ENCODE data around the gene KIF26A.

KIF26A gene

GRCh38 chr14:104171029-104171697 lies 32.8 kb downstream of the KIF26A start:
- no peak for FAIRE-seq
- DNase-seq (ENCODE audit: extremely low spot score, insufficient read length, low read depth) = no peak

DNA sequence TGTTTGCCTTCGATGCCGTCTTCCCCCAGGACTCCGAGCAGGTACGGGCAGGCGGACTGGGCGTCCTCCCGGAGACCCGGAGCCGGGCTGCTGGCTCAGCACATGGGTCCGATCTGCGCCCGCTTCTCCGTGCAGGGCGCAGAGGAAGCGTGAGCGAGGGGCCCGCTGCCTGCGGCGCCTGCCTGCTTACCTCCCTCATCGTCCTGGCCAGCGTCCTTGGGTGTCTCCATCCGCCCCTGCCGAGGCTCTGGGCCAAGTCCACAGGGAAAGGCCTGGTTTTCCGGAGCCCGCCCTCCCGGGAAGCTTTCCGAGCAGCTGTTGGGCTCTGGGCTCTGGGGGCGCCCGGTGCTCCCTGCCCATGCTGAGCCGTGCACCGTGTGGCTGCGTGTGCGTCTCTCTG lies 33.5 kb downstream of the KIF26A start:
- FAIRE-seq (no peak), DNase-seq (ENCODE audit: extremely low spot score, insufficient read length, low read depth) (no peak)

GRCh38 chr14:104172349-104172748 lies 34.0 kb downstream of the KIF26A start:
- FAIRE-seq (no peak), DNase-seq (ENCODE audit: extremely low spot score, insufficient read length, low read depth) (no peak)

- DNase-seq (ENCODE audit: extremely low spot score, insufficient read length, low read depth) (no peak), FAIRE-seq (no peak)
These were observed 34.5 kb downstream of the KIF26A start for GRCh38 chr14:104172880-104173279.

- no peak for DNase-seq (ENCODE audit: extremely low spot score, insufficient read length, low read depth)
- no peak for FAIRE-seq
These were observed 35.7 kb downstream of the KIF26A start for GRCh38 chr14:104174051-104174450.

GRCh38 chr14:104175041-104175440 lies 36.7 kb downstream of the KIF26A start:
- FAIRE-seq (no peak), DNase-seq (ENCODE audit: extremely low spot score, insufficient read length, low read depth) (no peak)

GRCh38 chr14:104175811-104176210 lies 37.4 kb downstream of the KIF26A start:
- no peak for FAIRE-seq
- DNase-seq (ENCODE audit: extremely low spot score, insufficient read length, low read depth) = no peak

DNA sequence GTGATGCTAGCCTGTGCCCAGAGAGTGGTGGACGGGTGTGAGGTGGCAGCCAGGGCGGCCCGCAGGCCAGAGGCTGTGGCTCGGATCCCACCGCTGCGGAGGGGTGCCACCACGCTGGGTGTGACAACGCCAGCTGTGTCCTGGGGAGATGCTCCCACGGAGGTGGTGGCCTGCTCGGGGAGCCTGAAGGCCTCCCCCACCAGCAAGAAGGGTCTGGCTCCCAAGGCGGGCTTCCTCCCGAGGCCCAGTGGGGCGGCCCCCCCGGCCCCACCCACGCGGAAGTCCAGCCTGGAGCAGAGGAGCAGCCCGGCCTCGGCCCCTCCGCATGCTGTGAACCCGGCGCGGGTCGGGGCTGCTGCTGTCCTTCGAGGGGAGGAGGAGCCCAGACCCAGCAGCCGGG lies 38.2 kb downstream of the KIF26A start:
- no peak for DNase-seq (ENCODE audit: extremely low spot score, insufficient read length, low read depth)
- FAIRE-seq = no peak

- DNase-seq (ENCODE audit: extremely low spot score, insufficient read length, low read depth) (no peak), FAIRE-seq (no peak)
These were observed 39.0 kb downstream of the KIF26A start for GRCh38 chr14:104177411-104177810.

- FAIRE-seq (no peak), DNase-seq (ENCODE audit: extremely low spot score, insufficient read length, low read depth) (no peak)
These were observed 39.9 kb downstream of the KIF26A start for GRCh38 chr14:104178279-104178678.

GRCh38 chr14:104179126-104179525 lies 40.7 kb downstream of the KIF26A start:
- FAIRE-seq (no peak), DNase-seq (ENCODE audit: extremely low spot score, insufficient read length, low read depth) (no peak)

DNA sequence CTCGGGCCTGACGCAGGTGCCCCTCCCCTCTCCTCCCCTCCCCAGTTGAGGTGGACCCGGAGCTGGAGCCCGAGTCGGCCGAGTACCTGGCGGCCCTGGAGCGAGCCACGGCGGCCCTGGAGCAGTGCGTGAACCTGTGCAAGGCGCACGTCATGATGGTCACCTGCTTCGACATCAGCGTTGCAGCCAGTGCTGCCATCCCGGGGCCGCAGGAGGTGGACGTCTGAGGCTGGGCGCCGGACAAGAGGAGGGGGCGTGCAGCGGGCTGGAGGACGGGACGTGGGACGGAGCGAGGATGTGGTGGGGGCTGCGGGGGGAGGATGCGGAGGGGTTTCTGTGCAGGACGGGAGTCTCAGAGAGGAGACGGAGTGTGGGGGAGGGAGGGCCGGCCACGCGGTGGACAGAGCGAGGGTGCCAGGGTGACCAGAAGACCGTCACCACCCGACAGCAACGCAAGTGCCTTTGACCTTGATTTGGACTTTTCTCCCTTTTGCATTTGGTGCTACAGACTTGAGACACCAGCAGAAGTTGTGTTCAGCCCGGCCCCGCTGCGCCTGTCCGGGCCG lies 41.3 kb downstream of the KIF26A start:
- FAIRE-seq = no peak
- no peak for DNase-seq (ENCODE audit: extremely low spot score, insufficient read length, low read depth)

DNA sequence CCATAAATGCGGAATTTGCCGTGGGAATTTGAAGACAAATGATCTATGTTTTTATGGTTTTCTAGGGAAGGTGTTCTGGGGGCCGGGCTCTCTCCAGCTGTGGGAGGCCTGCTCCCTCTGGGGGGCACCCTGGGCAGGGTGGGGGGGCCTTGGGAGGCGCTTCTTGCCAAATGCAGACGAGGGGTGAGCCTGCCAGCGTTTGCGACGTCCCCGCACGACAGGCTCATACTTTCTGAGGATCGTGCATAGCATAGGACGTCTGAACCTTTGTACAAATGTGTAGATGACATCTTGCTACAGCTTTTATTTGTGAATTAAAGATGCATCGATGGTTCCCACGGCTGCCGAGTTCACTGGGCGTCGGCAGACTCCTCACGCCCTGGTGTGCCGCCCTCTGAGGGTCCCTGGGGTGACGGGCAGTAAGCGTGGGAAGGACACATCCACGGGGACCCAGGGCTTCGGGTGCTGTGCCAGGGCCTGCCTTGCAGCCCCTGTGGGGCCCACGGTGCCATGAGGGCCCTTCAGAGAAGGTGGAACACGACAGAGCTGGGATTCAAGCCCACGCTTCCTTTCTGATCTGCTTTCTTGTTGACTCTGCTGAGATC lies 42.3 kb downstream of the KIF26A start:
- no peak for FAIRE-seq
- no peak for DNase-seq (ENCODE audit: extremely low spot score, insufficient read length, low read depth)

DNA sequence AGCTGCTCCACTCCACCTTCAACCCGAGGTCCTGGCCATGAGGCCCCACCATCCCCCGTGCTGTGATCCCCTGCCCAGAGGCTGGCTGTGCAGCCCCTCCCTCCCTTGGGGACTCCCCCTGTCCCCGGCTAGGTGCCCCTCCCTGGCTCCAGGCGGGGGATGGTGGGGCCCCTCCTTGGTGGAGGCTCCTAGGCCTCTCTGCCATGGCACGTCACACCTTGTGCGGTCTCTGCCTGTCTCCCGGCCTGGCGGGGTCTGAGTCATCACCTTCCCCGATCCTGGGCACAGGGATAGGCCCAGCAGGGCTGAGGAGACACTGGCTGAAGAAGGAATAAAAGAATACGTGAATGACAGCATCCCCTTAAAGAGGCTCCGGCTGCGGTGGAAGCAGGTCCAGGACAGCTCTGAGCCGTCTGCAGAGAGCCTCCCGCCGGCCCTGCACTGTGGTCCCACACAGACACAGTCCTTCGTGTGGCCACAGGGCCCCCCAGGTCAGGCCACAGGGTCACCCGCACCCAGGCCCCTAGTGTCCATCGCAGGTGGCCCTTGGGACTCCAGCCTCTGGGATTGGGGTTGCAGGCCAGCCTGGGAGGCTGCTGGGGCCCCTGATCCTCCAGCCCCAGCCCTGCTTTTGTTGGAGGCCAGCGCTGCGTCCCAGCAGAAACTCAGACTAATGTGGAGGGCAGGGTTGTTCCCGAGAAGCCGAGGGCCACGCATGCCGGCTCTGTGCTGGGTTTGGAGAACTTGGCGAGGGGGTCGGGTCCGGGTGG lies 43.6 kb downstream of the KIF26A start:
- FAIRE-seq = no peak
- DNase-seq (ENCODE audit: extremely low spot score, insufficient read length, low read depth) = no peak

DNA sequence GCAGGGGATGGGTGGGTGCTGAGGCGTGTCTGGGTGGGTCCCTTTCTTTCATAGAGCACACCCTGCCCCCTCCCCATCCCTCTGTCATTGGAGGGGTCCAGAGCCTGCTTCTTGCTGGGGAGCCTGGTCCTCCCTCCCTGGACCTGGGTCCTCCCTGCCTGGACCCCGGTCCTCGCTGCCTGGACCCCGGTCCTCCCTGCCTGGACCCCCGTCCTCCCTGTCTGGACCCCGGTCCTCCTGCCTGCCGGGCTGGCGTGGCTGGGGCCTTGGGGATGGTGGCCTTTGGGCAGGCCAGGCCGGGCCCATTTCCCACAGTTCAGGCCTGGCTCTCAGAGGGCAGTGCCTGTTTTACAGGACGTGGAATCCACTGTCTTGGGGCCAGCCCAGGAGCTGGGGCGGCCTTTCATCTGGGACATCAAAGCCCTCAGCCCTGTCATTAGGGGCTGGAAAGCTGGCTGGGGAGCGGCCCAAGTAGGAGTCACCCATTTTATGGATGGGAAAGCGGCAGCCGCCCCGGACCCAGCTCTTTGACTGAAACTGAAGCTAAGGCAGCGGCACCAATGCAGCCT lies 44.6 kb downstream of the KIF26A start:
- FAIRE-seq (no peak), DNase-seq (ENCODE audit: extremely low spot score, insufficient read length, low read depth) (no peak)

- no peak for FAIRE-seq
- DNase-seq (ENCODE audit: extremely low spot score, insufficient read length, low read depth) = no peak
These were observed 45.4 kb downstream of the KIF26A start for GRCh38 chr14:104183796-104184195.

DNA sequence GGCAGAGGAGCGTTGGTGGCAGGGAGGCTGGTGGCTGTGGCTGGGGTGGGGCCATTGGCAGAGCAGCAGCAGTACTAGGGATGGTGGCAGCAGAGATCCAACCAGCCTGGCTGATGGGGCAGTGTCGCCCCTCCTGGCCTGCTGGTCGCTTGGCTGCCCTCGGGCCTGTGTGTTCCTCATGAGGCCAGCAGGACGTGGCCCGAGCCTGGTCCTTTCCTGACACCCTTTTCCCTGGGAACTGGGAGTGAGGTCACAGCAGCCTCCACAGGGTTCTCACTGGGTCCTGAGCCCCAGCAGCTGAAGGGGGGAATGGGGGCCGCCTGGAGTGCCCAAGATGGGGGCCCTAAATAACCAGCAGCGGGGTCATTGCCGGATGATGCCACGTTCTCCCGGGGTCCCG lies 46.1 kb downstream of the KIF26A start:
- no peak for DNase-seq (ENCODE audit: extremely low spot score, insufficient read length, low read depth)
- FAIRE-seq = no peak

- no peak for FAIRE-seq
These were observed 46.6 kb downstream of the KIF26A start for GRCh38 chr14:104184911-104185499.

DNA sequence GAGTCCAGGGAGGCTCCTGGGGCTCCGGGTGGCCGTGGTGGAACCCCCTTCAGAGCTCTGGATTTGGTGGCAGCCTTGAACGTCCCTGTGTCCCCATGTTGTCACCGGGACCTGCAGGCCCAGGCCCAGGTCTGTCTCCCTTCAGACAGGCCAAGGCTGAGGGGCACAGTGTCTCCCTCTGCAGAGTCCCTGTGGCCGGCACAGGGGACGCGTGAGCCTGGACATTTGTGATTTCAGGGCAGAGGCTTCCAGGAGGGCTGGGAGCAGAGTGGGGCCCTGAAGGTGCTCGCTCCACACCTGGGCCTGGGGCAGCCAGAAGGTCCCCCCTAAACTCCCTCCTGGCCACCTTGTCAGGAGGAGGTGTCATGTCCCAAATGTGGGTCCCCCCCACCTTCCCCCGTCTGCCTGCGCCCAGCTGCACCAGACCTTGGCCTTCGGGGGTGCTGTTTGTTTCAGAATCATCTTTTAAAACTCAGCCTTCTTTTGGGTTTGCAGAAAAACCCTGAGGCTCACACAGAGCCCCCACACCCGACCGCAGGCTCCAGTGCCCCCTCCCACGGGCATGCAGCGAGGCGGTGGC lies 47.6 kb downstream of the KIF26A start:
- DNase-seq (ENCODE audit: extremely low spot score, insufficient read length, low read depth) (no peak), FAIRE-seq (no peak)

More at GRCh38 chr14:104184911-104185499, 46.6 kb downstream of the KIF26A start:
- no peak for DNase-seq (ENCODE audit: extremely low spot score, insufficient read length, low read depth)

GRCh38 chr14:104186575-104186974 lies 48.2 kb downstream of the KIF26A start:
- DNase-seq (ENCODE audit: extremely low spot score, insufficient read length, low read depth) = no peak
- no peak for FAIRE-seq
